Trophoblast cell (in vitro differentiated cells and primary cell): ENCODE results near the gene RIPOR2.

Source experiments
- DNase-seq, 2 donors: peaks; one replicate each; pipeline ENCODE4 v3.0.0-alpha.2; 2016
- H2AFZ ChIP-seq: 2 replicates; pipeline ENCODE4 v1.6.1; 2013; ENCODE audit warnings: low read length, moderate library complexity, mild to moderate bottlenecking; ENCODE audit not compliant: insufficient read depth, poor library complexity
- H2AK5ac ChIP-seq: 2 replicates; pipeline ENCODE4 v1.6.1; 2013; ENCODE audit warnings: mild to moderate bottlenecking, low read length
- H2BK120ac ChIP-seq: 2 replicates; pipeline ENCODE4 v1.6.1; 2013; ENCODE audit warnings: low read length, mild to moderate bottlenecking, moderate library complexity; ENCODE audit not compliant: insufficient read depth, poor library complexity
- H2BK12ac ChIP-seq: 2 replicates; pipeline ENCODE4 v1.6.1; 2013; ENCODE audit warnings: mild to moderate bottlenecking, low read length, moderate library complexity
- H2BK5ac ChIP-seq: 2 replicates; pipeline ENCODE4 v1.6.1; 2013; ENCODE audit warnings: low read length, low read depth, moderate library complexity, mild to moderate bottlenecking; ENCODE audit not compliant: poor library complexity
- H3K14ac ChIP-seq: 2 replicates; pipeline ENCODE4 v1.6.1; 2013; ENCODE audit warnings: mild to moderate bottlenecking, low read length
- H3K18ac ChIP-seq: 2 replicates; pipeline ENCODE4 v1.6.1; 2013; ENCODE audit warnings: mild to moderate bottlenecking, low read length
- H3K23ac ChIP-seq: 2 replicates; pipeline ENCODE4 v1.6.1; 2013; ENCODE audit warnings: low read length
- H3K27ac ChIP-seq: 2 replicates; pipeline ENCODE4 v1.5.1; 2013; ENCODE audit warnings: low read depth, mild to moderate bottlenecking, inconsistent platforms, low read length, moderate library complexity
- H3K27me3 ChIP-seq: 2 replicates; pipeline ENCODE4 v1.6.1; 2013; ENCODE audit warnings: inconsistent platforms, mild to moderate bottlenecking, low read length, moderate library complexity; ENCODE audit not compliant: insufficient read depth
- H3K36me3 ChIP-seq, 2 experiments: 1 replicate in 1 of 2; 2 replicates in 1 of 2; pipeline ENCODE4 v1.6.1; 2013; ENCODE audit warnings: low read length in 2 of 2, mild to moderate bottlenecking in 2 of 2, moderate library complexity in 1 of 2; ENCODE audit not compliant: insufficient read depth in 2 of 2, control insufficient read depth in 1 of 2
- H3K4ac ChIP-seq: 2 replicates; pipeline ENCODE4 v1.6.1; 2013; ENCODE audit warnings: low read depth, mild to moderate bottlenecking, low read length, moderate library complexity
- H3K4me1 ChIP-seq, 2 experiments: 1 replicate in 1 of 2; 2 replicates in 1 of 2; pipeline ENCODE4 v1.6.1; 2013; ENCODE audit warnings: low read length in 2 of 2, mild to moderate bottlenecking in 2 of 2, moderate library complexity in 1 of 2; ENCODE audit not compliant: insufficient read depth in 2 of 2, control insufficient read depth in 1 of 2
- H3K4me2 ChIP-seq: 2 replicates; pipeline ENCODE4 v1.6.1; 2013; ENCODE audit warnings: inconsistent platforms, mild to moderate bottlenecking, low read length, moderate library complexity
- H3K4me3 ChIP-seq: 2 replicates; pipeline ENCODE4 v1.5.1; 2013; ENCODE audit warnings: mild to moderate bottlenecking, low read depth, low read length, inconsistent platforms
- H3K79me1 ChIP-seq: one replicate; pipeline ENCODE4 v1.6.1; 2013; ENCODE audit warnings: low read length
- H3K79me2 ChIP-seq: 2 replicates; pipeline ENCODE4 v1.6.1; 2013; ENCODE audit warnings: low read length, mild to moderate bottlenecking; ENCODE audit not compliant: control insufficient read depth, insufficient read depth, poor library complexity
- H3K9ac ChIP-seq: 2 replicates; pipeline ENCODE4 v1.6.1; 2013; ENCODE audit warnings: mild to moderate bottlenecking, low read length
- H3K9me3 ChIP-seq: 2 replicates; pipeline ENCODE4 v1.6.1; 2013; ENCODE audit warnings: low read depth, mild to moderate bottlenecking, control low read depth, inconsistent platforms, low read length; ENCODE audit not compliant: insufficient read depth
- H4K12ac ChIP-seq: 2 replicates; pipeline ENCODE4 v1.6.1; 2013; ENCODE audit warnings: low read depth, mild to moderate bottlenecking, low read length, moderate library complexity
- H4K8ac ChIP-seq: 2 replicates; pipeline ENCODE4 v1.6.1; 2013; ENCODE audit warnings: low read depth, mild to moderate bottlenecking, low read length, moderate library complexity
- H4K91ac ChIP-seq: one replicate; pipeline ENCODE4 v1.6.1; 2013; ENCODE audit warnings: low read depth, mild to moderate bottlenecking, low read length, moderate library complexity
- WGBS: extraction: QIAGEN DNeasy Blood & Tissue Kit; methylation state at CpG from one replicate; pipeline ENCODE4 v1.1.7; 2013; ENCODE audit warnings: missing lambda C conversion rate; ENCODE audit not compliant: insufficient read length, insufficient coverage; ENCODE audit errors: extremely low coverage; 5-methylcytosine and 5-hydroxymethylcytosine counted together

The RIPOR2 gene

GRCh38 chr6:24966381-24966780 lies 30.6 kb upstream of the RIPOR2 start:
- no peaks in the 10 kb centered on the region for H3K27me3 ChIP-seq
- no peak for DNase-seq

GRCh38 chr6:24963887-24964570 lies 28.3 kb upstream of the RIPOR2 start:
- Histone ChIP-seq H3K9me3 (no peaks in the 10 kb centered on the region), H3K4ac (no peak overlapping the region)
- no CpG with 5 or more reads among the region's 6 CpGs for WGBS

More at GRCh38 chr6:24966381-24966780, 30.6 kb upstream of the RIPOR2 start:
- Histone ChIP-seq H3K4me1 (no peaks in the 10 kb centered on the region), H3K27ac (no peak overlapping the region), H3K14ac (no peak overlapping the region), H4K8ac (no peak overlapping the region), H2AK5ac (no peak overlapping the region), H2AFZ (no peak overlapping the region), H3K4me2 (no peak overlapping the region), H3K79me1 (no peaks in the 10 kb centered on the region), H3K23ac (no peak overlapping the region), H3K9me3 (no peaks in the 10 kb centered on the region), H3K9ac (no peak overlapping the region), H3K4me3 (no peak overlapping the region), H3K18ac (no peak overlapping the region), H2BK5ac (no peak overlapping the region), H4K91ac (no peak overlapping the region), H2BK12ac (no peak overlapping the region), H2BK120ac (no peak overlapping the region), H3K36me3 (no peaks in the 10 kb centered on the region), H4K12ac (no peak overlapping the region), H3K4ac (no peak overlapping the region), H3K79me2 (no peaks in the 10 kb centered on the region)
- no CpG with 5 or more reads among the region's 4 CpGs for WGBS

GRCh38 chr6:24963339-24963738 lies 27.6 kb upstream of the RIPOR2 start:
- H3K4me2 ChIP-seq: no peak overlapping the region
- no peak overlapping the region for H3K4me3 ChIP-seq
- no peak overlapping the region for H2BK5ac ChIP-seq
- no peak for DNase-seq
- no peak overlapping the region for H2BK12ac ChIP-seq
- H3K36me3 ChIP-seq: no peaks in the 10 kb centered on the region
- no peak overlapping the region for H2AK5ac ChIP-seq
- no peak overlapping the region for H4K12ac ChIP-seq
- H3K27me3 ChIP-seq: no peaks in the 10 kb centered on the region
- H3K9me3 ChIP-seq: no peaks in the 10 kb centered on the region
- H3K14ac ChIP-seq: no peak overlapping the region
- no peak overlapping the region for H3K18ac ChIP-seq
- no peak overlapping the region for H3K4ac ChIP-seq
- WGBS: no CpG with 5 or more reads among the region's 1 CpG
- H3K9ac ChIP-seq: no peak overlapping the region
- no peak overlapping the region for H4K8ac ChIP-seq
- H3K79me2 ChIP-seq: no peaks in the 10 kb centered on the region
- no peak overlapping the region for H2AFZ ChIP-seq
- H3K23ac ChIP-seq: no peak overlapping the region
- H2BK120ac ChIP-seq: no peak overlapping the region
- no peaks in the 10 kb centered on the region for H3K79me1 ChIP-seq
- no peak overlapping the region for H4K91ac ChIP-seq
- H3K27ac ChIP-seq: no peak overlapping the region
- H3K4me1 ChIP-seq: no peaks in the 10 kb centered on the region

More at GRCh38 chr6:24963887-24964570, 28.3 kb upstream of the RIPOR2 start:
- Histone ChIP-seq H3K4me2 (no peak overlapping the region), H4K91ac (no peak overlapping the region), H3K23ac (no peak overlapping the region), H3K4me3 (no peak overlapping the region), H3K79me1 (no peaks in the 10 kb centered on the region), H3K36me3 (no peaks in the 10 kb centered on the region), H3K27me3 (no peaks in the 10 kb centered on the region), H3K4me1 (no peaks in the 10 kb centered on the region), H2AK5ac (no peak overlapping the region), H2AFZ (no peak overlapping the region), H3K18ac (no peak overlapping the region), H4K12ac (no peak overlapping the region), H2BK12ac (no peak overlapping the region), H2BK120ac (no peak overlapping the region), H3K9ac (no peak overlapping the region), H2BK5ac (no peak overlapping the region), H3K27ac (no peak overlapping the region), H4K8ac (no peak overlapping the region), H3K79me2 (no peaks in the 10 kb centered on the region), H3K14ac (no peak overlapping the region)
- DNase-seq: no peak

- Histone ChIP-seq H3K14ac (no peak overlapping the region), H4K8ac (no peak overlapping the region), H2BK120ac (no peak overlapping the region), H3K4me2 (no peak overlapping the region), H3K79me2 (no peaks in the 10 kb centered on the region), H4K91ac (no peak overlapping the region), H2BK5ac (no peak overlapping the region), H4K12ac (no peak overlapping the region), H3K79me1 (no peaks in the 10 kb centered on the region), H3K4me1 (no peaks in the 10 kb centered on the region), H3K27me3 (no peaks in the 10 kb centered on the region), H3K4me3 (no peak overlapping the region), H3K4ac (no peak overlapping the region), H2BK12ac (no peak overlapping the region), H2AFZ (no peak overlapping the region), H3K9ac (no peak overlapping the region), H3K27ac (no peak overlapping the region), H3K18ac (no peak overlapping the region), H3K9me3 (no peaks in the 10 kb centered on the region), H2AK5ac (no peak overlapping the region), H3K23ac (no peak overlapping the region), H3K36me3 (no peaks in the 10 kb centered on the region)
- WGBS: no CpG with 5 or more reads among the region's 5 CpGs
- DNase-seq: peak in 1 of 2 donors; percentile 17
These were observed 26.1 kb upstream of the RIPOR2 start for GRCh38 chr6:24961852-24962251.
